Peyer's patch (tissue), 4 donors: ENCODE measurements around the gene OXNAD1. TPM values are rescaled to one million over a fixed set of nuclear protein-coding genes. Genes with fewer than 3 reads are reported as not detected.

ENCODE experiments used
- DNase-seq, 3 donors: peaks; one replicate each; pipeline ENCODE4 v3.0.0-alpha.2; 2017 to 2019
- H3K27ac ChIP-seq, 4 donors: fragments of 200-600 bp; sonication (generic); one replicate each; pipeline ENCODE4 v1.5.1; 2016 to 2019
- H3K27me3 ChIP-seq, 2 donors: fragments of 200-600 bp; sonication (generic); one replicate each; pipeline ENCODE4 v1.5.1; 2019
- H3K36me3 ChIP-seq, 3 donors: fragments of 200-600 bp; sonication (generic); one replicate each; pipeline ENCODE4 v1.5.1; 2016 to 2019
- H3K4me1 ChIP-seq, 4 donors: fragments of 200-600 bp; sonication (generic); one replicate each; pipeline ENCODE4 v1.5.1; 2016 to 2019
- H3K4me3 ChIP-seq, 4 donors: fragments of 200-600 bp; sonication (generic); 1 replicate in 3 of 4; 2 replicates in 1 of 4; pipeline ENCODE4 v1.5.1; 2016 to 2019; ENCODE audit warnings: mild to moderate bottlenecking in 1 of 4
- H3K9me3 ChIP-seq, 4 donors: fragments of 200-600 bp; sonication (generic); one replicate each; pipeline ENCODE4 v1.5.1; 2016 to 2019; ENCODE audit warnings: mild to moderate bottlenecking in 1 of 4
- POLR2A ChIP-seq, 2 donors: fragments of 450-650 bp; IDR thresholded peaks; one replicate each; pipeline ENCODE4 v1.5.1; 2017; ENCODE audit warnings: antibody characterized with exemption in 2 of 2, mild to moderate bottlenecking in 2 of 2, moderate library complexity in 2 of 2
- total RNA-seq, 4 donors: library from RNA; depleted of rRNA; stranded (reverse); fragments of >200 nt; gene quantifications; one replicate each; pipeline ENCODE4 v1.1.0, GENCODE V29; 2016
- TF ChIP-seq, protein P1 (sequence below), 6 experiments: fragments of 450-650 bp in 4 of 6; fragments of 200-600 bp in 2 of 6; sonication (generic) in 1 of 6; IDR thresholded peaks; one replicate each; pipeline ENCODE4 v1.5.1; 2017 to 2019; ENCODE audit warnings: antibody characterized with exemption in 6 of 6, mild to moderate bottlenecking in 3 of 6, moderate library complexity in 1 of 6

Gene OXNAD1
- total RNA-seq, 4 donors from 2014 or later, result 44.5 to 45.8 (median 45.2) TPM

DNA sequence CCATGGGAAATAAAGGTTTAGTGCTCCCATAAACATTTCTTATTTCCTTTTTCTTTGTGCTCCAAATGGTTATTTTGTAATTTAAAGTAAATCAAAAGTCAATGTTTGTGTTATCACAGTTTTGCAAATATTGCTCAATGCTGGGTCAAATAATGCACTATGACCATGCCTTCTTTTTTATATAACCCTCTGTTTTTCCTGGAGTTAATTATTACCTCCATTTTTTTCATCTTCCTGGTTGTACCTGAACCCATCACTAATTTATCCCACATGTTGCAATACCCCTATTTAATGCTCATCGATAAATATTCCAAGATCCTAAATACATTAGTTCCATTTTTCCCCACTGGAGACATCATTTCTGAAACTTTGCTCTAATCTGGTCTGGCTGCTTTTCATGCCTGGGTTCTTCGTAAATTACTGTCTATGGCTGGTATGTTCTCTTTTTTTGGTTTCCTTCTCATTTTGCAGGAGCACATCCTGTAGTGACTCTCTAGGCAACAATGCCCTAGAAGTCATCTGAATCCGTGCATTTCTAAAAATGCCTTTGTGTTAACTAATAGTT is 66.4 kb downstream of the OXNAD1 start:
- peaks cover 0 to 40% (median 0%) of the 10 kb centered on the region in 3 donors for H3K36me3 ChIP-seq
- H3K4me3 ChIP-seq, result no peak overlapping the region
- no peaks in the 10 kb centered on the region for H3K4me1 ChIP-seq
- no peaks in the 10 kb centered on the region for H3K9me3 ChIP-seq
- H3K27ac ChIP-seq, result no peak overlapping the region
- DNase-seq, result no peak
- H3K27me3 ChIP-seq, result no peaks in the 10 kb centered on the region
- TF ChIP-seq POLR2A (IDR thresholded peaks at IDR 0.05), result no peak
- TF ChIP-seq, protein P1, sequence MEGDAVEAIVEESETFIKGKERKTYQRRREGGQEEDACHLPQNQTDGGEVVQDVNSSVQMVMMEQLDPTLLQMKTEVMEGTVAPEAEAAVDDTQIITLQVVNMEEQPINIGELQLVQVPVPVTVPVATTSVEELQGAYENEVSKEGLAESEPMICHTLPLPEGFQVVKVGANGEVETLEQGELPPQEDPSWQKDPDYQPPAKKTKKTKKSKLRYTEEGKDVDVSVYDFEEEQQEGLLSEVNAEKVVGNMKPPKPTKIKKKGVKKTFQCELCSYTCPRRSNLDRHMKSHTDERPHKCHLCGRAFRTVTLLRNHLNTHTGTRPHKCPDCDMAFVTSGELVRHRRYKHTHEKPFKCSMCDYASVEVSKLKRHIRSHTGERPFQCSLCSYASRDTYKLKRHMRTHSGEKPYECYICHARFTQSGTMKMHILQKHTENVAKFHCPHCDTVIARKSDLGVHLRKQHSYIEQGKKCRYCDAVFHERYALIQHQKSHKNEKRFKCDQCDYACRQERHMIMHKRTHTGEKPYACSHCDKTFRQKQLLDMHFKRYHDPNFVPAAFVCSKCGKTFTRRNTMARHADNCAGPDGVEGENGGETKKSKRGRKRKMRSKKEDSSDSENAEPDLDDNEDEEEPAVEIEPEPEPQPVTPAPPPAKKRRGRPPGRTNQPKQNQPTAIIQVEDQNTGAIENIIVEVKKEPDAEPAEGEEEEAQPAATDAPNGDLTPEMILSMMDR (IDR thresholded peaks at IDR 0.05), result peak in 1 of 6 experiments; percentile 4

DNA sequence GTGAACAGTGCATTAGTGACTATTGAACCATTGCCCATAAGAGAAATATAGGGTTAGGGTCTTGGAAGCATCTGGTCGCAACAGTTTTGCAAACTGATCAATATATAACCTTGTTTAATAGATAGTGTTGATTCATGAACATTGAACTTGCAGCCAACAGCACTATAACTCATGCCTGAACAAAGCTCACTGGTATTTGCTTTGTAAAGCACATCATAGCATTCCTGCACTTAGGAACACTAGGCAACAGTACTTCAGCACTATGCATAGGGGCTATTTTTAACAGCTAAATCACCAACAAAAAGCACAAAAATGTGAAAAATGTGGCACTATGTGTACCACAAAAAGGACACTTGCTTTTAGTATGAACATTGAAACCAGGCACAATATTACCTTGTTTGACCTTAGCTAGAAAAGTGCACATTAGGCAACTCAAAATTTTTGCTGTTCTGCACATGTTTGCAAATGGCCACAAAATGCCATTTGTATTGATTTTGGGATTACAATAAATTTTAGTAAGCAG is 68.0 kb downstream of the OXNAD1 start:
- H3K27me3 ChIP-seq, result no peaks in the 10 kb centered on the region
- H3K36me3 ChIP-seq, result peaks cover 0 to 25% (median 0%) of the 10 kb centered on the region in 3 donors
- H3K9me3 ChIP-seq, result no peaks in the 10 kb centered on the region
- H3K4me3 ChIP-seq, result no peak overlapping the region
- TF ChIP-seq, protein P1 (IDR thresholded peaks at IDR 0.05), result no peak
- TF ChIP-seq POLR2A (IDR thresholded peaks at IDR 0.05), result no peak
- H3K27ac ChIP-seq, result no peak overlapping the region
- no peaks in the 10 kb centered on the region for H3K4me1 ChIP-seq
- no peak for DNase-seq

DNA sequence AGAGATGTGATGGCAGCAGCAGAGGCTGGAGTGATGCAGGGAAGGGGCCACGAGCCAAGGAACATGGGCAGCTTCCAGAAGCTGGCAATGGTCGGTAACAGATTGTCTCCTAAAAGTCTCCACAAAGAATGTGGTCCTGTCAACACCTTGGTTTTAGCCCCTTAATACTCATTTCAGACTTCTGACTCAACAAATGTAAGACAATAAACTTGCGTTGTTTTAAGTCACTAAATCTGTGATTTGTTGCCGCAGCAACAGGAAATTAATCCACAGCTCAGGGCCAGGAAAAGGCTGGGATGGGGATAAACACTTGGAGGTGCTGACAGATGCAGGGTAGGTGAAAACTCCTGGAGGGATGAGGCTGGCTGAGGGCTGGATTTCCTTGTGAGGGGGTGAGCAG is 69.9 kb downstream of the OXNAD1 start:
- Histone ChIP-seq H3K27me3 (no peaks in the 10 kb centered on the region), H3K4me1 (peaks cover 0 to 16% (median 2%) of the 10 kb centered on the region in 4 donors), H3K36me3 (peaks cover 0 to 18% (median 0%) of the 10 kb centered on the region in 3 donors), H3K4me3 (no peak overlapping the region), H3K9me3 (no peaks in the 10 kb centered on the region), H3K27ac (no peak overlapping the region)
- no peak for DNase-seq
- no peak for TF ChIP-seq POLR2A (IDR thresholded peaks at IDR 0.05)

DNA sequence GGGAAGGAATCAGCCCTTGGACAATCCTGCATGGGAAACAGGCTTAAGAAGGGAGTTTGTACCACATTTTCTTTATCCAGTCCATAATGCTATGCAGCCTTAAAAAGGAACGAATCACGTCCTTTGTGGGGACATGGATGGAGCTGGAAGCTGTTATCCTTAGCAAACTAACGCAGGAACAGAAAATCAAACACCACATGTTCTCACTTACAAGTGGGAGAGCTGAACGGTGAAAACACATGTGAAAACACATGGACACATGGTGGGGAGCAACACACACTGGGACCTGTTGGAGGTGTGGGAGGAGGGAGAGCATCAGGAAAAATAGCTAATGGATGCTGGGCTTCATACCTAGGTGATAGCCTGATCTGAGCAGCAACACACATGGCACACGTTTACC is 70.3 kb downstream of the OXNAD1 start:
- H3K27ac ChIP-seq, result no peak overlapping the region
- no peak overlapping the region for H3K4me3 ChIP-seq
- no peaks in the 10 kb centered on the region for H3K9me3 ChIP-seq
- no peaks in the 10 kb centered on the region for H3K27me3 ChIP-seq
- peaks cover 0 to 18% (median 0%) of the 10 kb centered on the region in 3 donors for H3K36me3 ChIP-seq
- no peak for TF ChIP-seq POLR2A (IDR thresholded peaks at IDR 0.05)
- TF ChIP-seq, protein P1 (IDR thresholded peaks at IDR 0.05), result no peak
- no peak for DNase-seq
- H3K4me1 ChIP-seq, result peaks cover 0 to 16% (median 2%) of the 10 kb centered on the region in 4 donors

DNA sequence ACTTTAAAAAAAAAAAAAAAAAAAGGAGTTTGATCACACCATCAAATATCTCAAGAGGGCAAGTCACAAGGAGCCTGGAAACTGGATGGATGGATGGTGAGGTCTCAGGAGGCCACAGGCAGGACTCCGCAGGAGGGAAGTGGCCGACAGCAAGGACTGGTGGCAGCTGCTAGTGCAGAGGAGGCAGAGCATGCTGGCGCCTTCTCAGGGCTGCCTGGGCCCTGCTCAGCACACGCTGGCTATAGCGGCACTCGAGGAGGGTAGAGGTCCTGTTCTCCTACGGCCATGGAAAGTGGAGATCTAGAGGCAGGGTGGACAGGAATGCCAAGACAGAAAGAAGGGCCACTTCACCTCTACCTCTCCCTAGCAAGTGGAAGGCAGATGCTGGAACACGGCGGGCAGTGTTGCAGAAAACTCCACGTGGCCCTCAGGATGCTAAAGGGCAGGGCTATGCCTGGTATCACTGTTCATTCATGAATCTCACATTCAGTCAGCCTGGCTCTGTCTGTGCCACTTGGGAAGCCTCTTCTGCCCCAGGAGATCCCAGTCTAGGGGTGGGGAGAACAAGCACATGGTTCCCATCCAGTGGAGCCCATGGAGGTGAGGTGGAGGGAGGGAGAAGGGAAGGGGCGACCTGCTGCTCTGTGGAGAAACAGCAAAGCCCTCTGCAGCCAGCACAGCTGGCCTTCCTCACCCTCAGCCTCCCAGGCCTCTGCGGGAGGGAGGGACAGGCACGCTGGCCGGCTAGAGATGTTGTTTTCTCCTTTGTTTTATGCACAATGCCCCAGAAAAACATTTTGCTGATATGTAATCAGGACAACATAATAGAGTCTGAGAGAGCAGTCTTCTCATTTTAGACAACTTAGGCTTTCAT is 71.0 kb downstream of the OXNAD1 start:
- Histone ChIP-seq H3K4me1 (peaks cover 0 to 16% (median 2%) of the 10 kb centered on the region in 4 donors), H3K36me3 (peaks cover 0 to 18% (median 0%) of the 10 kb centered on the region in 3 donors), H3K4me3 (no peak overlapping the region), H3K9me3 (no peaks in the 10 kb centered on the region), H3K27me3 (no peaks in the 10 kb centered on the region), H3K27ac (no peak overlapping the region)
- DNase-seq, result no peak
- TF ChIP-seq, protein P1 (IDR thresholded peaks at IDR 0.05), result no peak
- no peak for TF ChIP-seq POLR2A (IDR thresholded peaks at IDR 0.05)

DNA sequence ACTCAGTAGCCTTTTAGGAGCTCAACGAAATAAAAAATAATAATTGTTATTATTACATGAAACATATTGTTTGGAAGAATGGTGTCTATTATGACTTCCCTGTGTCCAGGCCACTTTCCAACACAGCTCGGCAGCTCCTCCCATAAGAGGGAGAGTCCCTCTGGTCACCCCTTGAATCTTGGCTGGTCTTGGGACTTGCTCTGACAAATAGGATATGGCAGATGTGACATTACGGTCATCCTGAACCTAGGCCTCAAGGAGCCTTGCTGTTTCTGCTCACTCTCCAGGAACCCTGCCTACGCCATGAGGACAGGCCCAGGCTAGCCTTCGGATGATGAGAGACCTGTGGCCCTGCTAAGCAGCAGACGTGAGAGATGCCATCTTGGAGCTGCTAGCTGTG is 71.8 kb downstream of the OXNAD1 start:
- H3K4me3 ChIP-seq, result no peak overlapping the region
- H3K36me3 ChIP-seq, result peaks cover 0 to 18% (median 0%) of the 10 kb centered on the region in 3 donors
- no peak overlapping the region for H3K27ac ChIP-seq
- no peaks in the 10 kb centered on the region for H3K27me3 ChIP-seq
- H3K9me3 ChIP-seq, result no peaks in the 10 kb centered on the region
- DNase-seq, result no peak
- TF ChIP-seq POLR2A (IDR thresholded peaks at IDR 0.05), result no peak
- TF ChIP-seq, protein P1 (IDR thresholded peaks at IDR 0.05), result no peak
- H3K4me1 ChIP-seq, result peaks cover 0 to 16% (median 2%) of the 10 kb centered on the region in 4 donors
